ENCODE results near the gene PIGT.

DNA sequence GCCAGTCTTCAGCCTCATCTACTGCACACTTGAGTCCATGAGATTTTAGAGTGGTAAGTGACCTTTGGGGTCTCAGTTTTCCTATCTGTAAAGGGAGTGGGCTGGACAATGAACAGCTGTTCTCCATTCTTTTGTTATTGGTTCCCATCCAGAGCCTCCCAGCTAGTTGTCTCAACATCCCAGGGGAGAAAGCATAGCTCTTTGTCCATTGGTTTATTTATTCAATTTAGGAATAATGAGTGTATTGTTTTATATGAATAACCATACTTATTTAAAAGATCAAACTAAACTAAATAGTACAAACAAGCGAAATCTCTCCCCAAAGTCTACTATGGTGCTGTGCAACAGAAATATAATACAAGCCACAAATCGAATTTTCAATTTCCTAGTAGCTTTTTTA is 13.7 kb downstream of the PIGT start:
- TF ChIP-seq, protein P1, sequence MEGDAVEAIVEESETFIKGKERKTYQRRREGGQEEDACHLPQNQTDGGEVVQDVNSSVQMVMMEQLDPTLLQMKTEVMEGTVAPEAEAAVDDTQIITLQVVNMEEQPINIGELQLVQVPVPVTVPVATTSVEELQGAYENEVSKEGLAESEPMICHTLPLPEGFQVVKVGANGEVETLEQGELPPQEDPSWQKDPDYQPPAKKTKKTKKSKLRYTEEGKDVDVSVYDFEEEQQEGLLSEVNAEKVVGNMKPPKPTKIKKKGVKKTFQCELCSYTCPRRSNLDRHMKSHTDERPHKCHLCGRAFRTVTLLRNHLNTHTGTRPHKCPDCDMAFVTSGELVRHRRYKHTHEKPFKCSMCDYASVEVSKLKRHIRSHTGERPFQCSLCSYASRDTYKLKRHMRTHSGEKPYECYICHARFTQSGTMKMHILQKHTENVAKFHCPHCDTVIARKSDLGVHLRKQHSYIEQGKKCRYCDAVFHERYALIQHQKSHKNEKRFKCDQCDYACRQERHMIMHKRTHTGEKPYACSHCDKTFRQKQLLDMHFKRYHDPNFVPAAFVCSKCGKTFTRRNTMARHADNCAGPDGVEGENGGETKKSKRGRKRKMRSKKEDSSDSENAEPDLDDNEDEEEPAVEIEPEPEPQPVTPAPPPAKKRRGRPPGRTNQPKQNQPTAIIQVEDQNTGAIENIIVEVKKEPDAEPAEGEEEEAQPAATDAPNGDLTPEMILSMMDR (IDR thresholded peaks at IDR 0.05) = no peak
- no peak for TF ChIP-seq POLR2A (IDR thresholded peaks at IDR 0.05)

Measured in testis (tissue), 2 donors.